ENCODE data around the gene GTPBP8. TPM values are rescaled to one million over a fixed set of nuclear protein-coding genes. Genes with fewer than 3 reads are reported as not detected.
A peak's percentile ranks its signal among the peaks of the same experiment; 100 is the strongest.

GTPBP8 gene
- total and polyA plus RNA-seq, 10 of the 15 experiments (the other 5 are each of a cell fraction or from before 2014, with no cell fraction given) = 10.3 to 29.0 (median 17.0) TPM

DNA sequence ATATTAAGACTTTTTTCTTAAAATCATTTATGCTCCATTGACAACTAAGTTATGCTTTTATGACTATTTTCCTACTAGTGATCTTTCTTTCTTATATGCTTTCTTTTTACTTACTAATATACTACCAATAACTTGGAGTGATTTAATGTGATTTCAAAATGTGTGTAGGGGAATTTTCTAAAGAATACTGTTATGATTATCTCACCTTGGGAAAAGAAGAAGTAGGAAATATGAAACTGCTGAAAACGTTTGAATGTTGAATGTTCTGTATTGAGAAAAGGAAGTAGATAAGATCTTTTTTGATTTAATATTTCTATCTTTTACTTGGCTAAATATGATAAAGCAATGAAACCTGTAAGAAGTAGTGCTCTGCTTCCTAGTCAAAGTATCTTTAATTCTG lies 8.1 kb upstream of the GTPBP8 start:
- H3K4me3 ChIP-seq = no peak overlapping the region
- intact Hi-C loops (cut with micrococcal nuclease; ENCODE audit: unreplicated experiment) (no loop called here), in situ Hi-C loops (cut with MboI) (no loop called here)
- no peaks in the 10 kb centered on the region for H3K79me2 ChIP-seq (ENCODE audit: control insufficient read depth, insufficient read depth, low read length)
- H4K20me1 ChIP-seq (ENCODE audit: control insufficient read depth, insufficient read depth) = no peaks in the 10 kb centered on the region
- H3K36me3 ChIP-seq (ENCODE audit: control insufficient read depth in 2 of 2, insufficient read depth in 2 of 2, low read length in 1 of 2) = no peaks in the 10 kb centered on the region
- BruUV-seq (replicated peaks) = no TSS peak
- H3K4me2 ChIP-seq (ENCODE audit: control insufficient read depth, insufficient read depth) = peak overlapping the region; percentile 30; the same call in 1 of the 2 replicates
- ChIA-PET CTCF (interaction anchor here (1.1 to 5.6 kb wide), 6 partner anchors 168 to 689 kb away, joined by 3 to 165 read pairs (median 10); partner anchors contain the start of gene SLC9C1), SMC1A (ENCODE audit: uncharacterized antibody, unreplicated experiment) (interaction anchor here (0.7 to 7.8 kb wide), 4 partner anchors 13 to 340 kb away, joined by 3 to 174 read pairs (median 4); no protein-coding TSS in a partner anchor), POLR2A (no interaction called here), RAD21 (ENCODE audit: unreplicated experiment) (interaction anchor here (6.7 kb wide), 1 partner anchor 247 kb away, joined by 99 read pairs; no protein-coding TSS in a partner anchor)
- no peak for DNase-seq (ENCODE audit: low read depth, low spot score)
- no peak overlapping the region for H2AFZ ChIP-seq (ENCODE audit: control insufficient read depth, low read depth, low read length)
- H3K9me3 ChIP-seq (replicated peaks; ENCODE audit: control insufficient read depth, insufficient read depth, low read length) = no peaks in the 10 kb centered on the region
- ATAC-seq = peak; percentile 18; the same call in 2 of the 3 replicates
- H3K9ac ChIP-seq (ENCODE audit: control insufficient read depth, insufficient read depth, low read length) = no peak overlapping the region
- H3K4me1 ChIP-seq (ENCODE audit: control insufficient read depth, insufficient read depth, low read length) = peaks cover 8% of the 10 kb centered on the region
- H3K27me3 ChIP-seq (replicated peaks in 1 of 2; ENCODE audit: control insufficient read depth in 2 of 2, insufficient read depth in 2 of 2, low read length in 1 of 2) = no peaks in the 10 kb centered on the region
- no peak overlapping the region for H3K27ac ChIP-seq (ENCODE audit: control insufficient read depth, insufficient read depth)
- WGBS (ENCODE audit: insufficient coverage, insufficient replicate concordance, low lambda C conversion rate, missing lambda C conversion rate) = 0% methylated on average over 1 of the region's 1 CpG
- peak; percentile 61 for FAIRE-seq
- TF ChIP-seq FOS (IDR thresholded peaks at IDR 0.05; ENCODE audit: borderline replicate concordance, extremely low read depth, insufficient read length) (no peak), CBX5 (IDR thresholded peaks at IDR 0.05; ENCODE audit: low read depth) (no peak), CEBPB (IDR thresholded peaks at IDR 0.05; ENCODE audit: borderline replicate concordance in 1 of 2, low read depth in 2 of 2, low read length in 2 of 2) (no peak), NFIC (IDR thresholded peaks at IDR 0.05; ENCODE audit: low read depth, low read length) (peak; percentile 66; the same call in 1 of the 2 replicates), SPI1 (IDR thresholded peaks at IDR 0.05; ENCODE audit: borderline replicate concordance, insufficient read depth, low read depth, low read length) (peak; percentile 22; the same call in 1 of the 2 replicates), KLF5 (IDR thresholded peaks at IDR 0.05; ENCODE audit: partially characterized antibody) (no peak), SP1 (IDR thresholded peaks at IDR 0.05; ENCODE audit: low read depth, low read length) (no peak), JUNB (IDR thresholded peaks at IDR 0.05) (peak; percentile 45; the same call in 1 of the 2 replicates), STAT3 (IDR thresholded peaks at IDR 0.05; ENCODE audit: low read depth, low read length) (no peak), CHD2 (IDR thresholded peaks at IDR 0.05; ENCODE audit: borderline replicate concordance, low read depth, low read length) (no peak), KAT2A (conservative IDR thresholded peaks at IDR 0.05; ENCODE audit: control insufficient read depth, low read depth, low read length) (no peak), NBN (IDR thresholded peaks at IDR 0.05) (no peak), NR2F1 (conservative IDR thresholded peaks at IDR 0.05) (no peak)
- TF ChIP-seq, protein P1, sequence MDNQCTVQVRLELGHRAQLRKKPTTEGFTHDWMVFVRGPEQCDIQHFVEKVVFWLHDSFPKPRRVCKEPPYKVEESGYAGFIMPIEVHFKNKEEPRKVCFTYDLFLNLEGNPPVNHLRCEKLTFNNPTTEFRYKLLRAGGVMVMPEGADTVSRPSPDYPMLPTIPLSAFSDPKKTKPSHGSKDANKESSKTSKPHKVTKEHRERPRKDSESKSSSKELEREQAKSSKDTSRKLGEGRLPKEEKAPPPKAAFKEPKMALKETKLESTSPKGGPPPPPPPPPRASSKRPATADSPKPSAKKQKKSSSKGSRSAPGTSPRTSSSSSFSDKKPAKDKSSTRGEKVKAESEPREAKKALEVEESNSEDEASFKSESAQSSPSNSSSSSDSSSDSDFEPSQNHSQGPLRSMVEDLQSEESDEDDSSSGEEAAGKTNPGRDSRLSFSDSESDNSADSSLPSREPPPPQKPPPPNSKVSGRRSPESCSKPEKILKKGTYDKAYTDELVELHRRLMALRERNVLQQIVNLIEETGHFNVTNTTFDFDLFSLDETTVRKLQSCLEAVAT (IDR thresholded peaks at IDR 0.05) = no peak
- TF ChIP-seq, protein P2, sequence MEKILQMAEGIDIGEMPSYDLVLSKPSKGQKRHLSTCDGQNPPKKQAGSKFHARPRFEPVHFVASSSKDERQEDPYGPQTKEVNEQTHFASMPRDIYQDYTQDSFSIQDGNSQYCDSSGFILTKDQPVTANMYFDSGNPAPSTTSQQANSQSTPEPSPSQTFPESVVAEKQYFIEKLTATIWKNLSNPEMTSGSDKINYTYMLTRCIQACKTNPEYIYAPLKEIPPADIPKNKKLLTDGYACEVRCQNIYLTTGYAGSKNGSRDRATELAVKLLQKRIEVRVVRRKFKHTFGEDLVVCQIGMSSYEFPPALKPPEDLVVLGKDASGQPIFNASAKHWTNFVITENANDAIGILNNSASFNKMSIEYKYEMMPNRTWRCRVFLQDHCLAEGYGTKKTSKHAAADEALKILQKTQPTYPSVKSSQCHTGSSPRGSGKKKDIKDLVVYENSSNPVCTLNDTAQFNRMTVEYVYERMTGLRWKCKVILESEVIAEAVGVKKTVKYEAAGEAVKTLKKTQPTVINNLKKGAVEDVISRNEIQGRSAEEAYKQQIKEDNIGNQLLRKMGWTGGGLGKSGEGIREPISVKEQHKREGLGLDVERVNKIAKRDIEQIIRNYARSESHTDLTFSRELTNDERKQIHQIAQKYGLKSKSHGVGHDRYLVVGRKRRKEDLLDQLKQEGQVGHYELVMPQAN (conservative IDR thresholded peaks at IDR 0.05) = no peak
- TF ChIP-seq, protein P3, sequence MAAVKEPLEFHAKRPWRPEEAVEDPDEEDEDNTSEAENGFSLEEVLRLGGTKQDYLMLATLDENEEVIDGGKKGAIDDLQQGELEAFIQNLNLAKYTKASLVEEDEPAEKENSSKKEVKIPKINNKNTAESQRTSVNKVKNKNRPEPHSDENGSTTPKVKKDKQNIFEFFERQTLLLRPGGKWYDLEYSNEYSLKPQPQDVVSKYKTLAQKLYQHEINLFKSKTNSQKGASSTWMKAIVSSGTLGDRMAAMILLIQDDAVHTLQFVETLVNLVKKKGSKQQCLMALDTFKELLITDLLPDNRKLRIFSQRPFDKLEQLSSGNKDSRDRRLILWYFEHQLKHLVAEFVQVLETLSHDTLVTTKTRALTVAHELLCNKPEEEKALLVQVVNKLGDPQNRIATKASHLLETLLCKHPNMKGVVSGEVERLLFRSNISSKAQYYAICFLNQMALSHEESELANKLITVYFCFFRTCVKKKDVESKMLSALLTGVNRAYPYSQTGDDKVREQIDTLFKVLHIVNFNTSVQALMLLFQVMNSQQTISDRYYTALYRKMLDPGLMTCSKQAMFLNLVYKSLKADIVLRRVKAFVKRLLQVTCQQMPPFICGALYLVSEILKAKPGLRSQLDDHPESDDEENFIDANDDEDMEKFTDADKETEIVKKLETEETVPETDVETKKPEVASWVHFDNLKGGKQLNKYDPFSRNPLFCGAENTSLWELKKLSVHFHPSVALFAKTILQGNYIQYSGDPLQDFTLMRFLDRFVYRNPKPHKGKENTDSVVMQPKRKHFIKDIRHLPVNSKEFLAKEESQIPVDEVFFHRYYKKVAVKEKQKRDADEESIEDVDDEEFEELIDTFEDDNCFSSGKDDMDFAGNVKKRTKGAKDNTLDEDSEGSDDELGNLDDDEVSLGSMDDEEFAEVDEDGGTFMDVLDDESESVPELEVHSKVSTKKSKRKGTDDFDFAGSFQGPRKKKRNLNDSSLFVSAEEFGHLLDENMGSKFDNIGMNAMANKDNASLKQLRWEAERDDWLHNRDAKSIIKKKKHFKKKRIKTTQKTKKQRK (IDR thresholded peaks at IDR 0.05; ENCODE audit: low read depth, low read length) = no peak
- TF ChIP-seq, protein P4, sequence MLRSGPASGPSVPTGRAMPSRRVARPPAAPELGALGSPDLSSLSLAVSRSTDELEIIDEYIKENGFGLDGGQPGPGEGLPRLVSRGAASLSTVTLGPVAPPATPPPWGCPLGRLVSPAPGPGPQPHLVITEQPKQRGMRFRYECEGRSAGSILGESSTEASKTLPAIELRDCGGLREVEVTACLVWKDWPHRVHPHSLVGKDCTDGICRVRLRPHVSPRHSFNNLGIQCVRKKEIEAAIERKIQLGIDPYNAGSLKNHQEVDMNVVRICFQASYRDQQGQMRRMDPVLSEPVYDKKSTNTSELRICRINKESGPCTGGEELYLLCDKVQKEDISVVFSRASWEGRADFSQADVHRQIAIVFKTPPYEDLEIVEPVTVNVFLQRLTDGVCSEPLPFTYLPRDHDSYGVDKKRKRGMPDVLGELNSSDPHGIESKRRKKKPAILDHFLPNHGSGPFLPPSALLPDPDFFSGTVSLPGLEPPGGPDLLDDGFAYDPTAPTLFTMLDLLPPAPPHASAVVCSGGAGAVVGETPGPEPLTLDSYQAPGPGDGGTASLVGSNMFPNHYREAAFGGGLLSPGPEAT (IDR thresholded peaks at IDR 0.05; ENCODE audit: low read depth) = peak; percentile 32; the same call in 1 of the 2 replicates

Measured in GM12878 (cell line).